ENCODE results near the gene GALNTL6. TPM values are rescaled to one million over a fixed set of nuclear protein-coding genes. Genes with fewer than 3 reads are reported as not detected.

Gene GALNTL6
- total RNA-seq, 1 donor from 2014 or later, result 0.10 TPM

DNA sequence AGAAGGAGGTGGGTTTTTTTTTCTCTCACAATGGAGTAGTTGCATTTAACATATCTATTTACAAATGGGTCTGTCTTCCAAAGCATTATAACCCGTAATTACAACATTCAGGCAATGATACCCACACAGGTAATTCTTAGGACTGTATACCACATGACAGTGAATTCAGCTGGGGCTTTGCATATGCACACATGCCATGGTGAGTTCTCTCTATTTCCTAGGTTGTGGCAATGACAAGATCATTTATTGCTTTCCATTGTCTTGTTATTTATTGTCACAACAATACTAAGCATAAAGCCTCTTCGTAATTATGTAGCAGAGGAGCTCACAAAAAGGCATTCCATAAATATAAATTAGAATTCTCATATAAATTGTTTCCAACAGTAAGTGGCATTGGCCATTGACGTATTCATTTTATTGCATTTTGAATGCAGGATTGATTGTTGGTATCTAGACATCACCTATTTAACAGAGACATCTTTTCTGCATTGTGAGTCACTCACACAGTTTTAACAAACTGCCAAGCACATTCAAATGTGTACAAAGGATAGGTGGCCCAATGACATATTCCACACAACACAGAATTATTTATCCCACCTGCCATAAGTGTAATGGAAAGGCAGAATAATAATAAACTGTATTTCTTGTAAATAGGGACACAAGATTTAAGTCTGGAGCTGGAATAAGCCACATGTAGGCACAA lies 964.7 kb downstream of the GALNTL6 start:
- H3K4me3 Mint-ChIP-seq (ENCODE audit: unreplicated experiment), result no peak overlapping the region
- H3K27ac Mint-ChIP-seq (ENCODE audit: unreplicated experiment), result no peak overlapping the region
- TF ChIP-seq, protein P1, sequence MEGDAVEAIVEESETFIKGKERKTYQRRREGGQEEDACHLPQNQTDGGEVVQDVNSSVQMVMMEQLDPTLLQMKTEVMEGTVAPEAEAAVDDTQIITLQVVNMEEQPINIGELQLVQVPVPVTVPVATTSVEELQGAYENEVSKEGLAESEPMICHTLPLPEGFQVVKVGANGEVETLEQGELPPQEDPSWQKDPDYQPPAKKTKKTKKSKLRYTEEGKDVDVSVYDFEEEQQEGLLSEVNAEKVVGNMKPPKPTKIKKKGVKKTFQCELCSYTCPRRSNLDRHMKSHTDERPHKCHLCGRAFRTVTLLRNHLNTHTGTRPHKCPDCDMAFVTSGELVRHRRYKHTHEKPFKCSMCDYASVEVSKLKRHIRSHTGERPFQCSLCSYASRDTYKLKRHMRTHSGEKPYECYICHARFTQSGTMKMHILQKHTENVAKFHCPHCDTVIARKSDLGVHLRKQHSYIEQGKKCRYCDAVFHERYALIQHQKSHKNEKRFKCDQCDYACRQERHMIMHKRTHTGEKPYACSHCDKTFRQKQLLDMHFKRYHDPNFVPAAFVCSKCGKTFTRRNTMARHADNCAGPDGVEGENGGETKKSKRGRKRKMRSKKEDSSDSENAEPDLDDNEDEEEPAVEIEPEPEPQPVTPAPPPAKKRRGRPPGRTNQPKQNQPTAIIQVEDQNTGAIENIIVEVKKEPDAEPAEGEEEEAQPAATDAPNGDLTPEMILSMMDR (IDR thresholded peaks at IDR 0.05; ENCODE audit: unreplicated experiment), result no peak
- H3K9me3 Mint-ChIP-seq (ENCODE audit: unreplicated experiment), result no peaks in the 10 kb centered on the region
- H3K27me3 Mint-ChIP-seq (ENCODE audit: unreplicated experiment), result no peaks in the 10 kb centered on the region
- H3K4me1 Mint-ChIP-seq (ENCODE audit: unreplicated experiment), result peaks cover 9% of the 10 kb centered on the region
- no peaks in the 10 kb centered on the region for H3K36me3 Mint-ChIP-seq (ENCODE audit: low read depth, unreplicated experiment)
- DNase-seq (ENCODE audit: low spot score), result no peak

DNA sequence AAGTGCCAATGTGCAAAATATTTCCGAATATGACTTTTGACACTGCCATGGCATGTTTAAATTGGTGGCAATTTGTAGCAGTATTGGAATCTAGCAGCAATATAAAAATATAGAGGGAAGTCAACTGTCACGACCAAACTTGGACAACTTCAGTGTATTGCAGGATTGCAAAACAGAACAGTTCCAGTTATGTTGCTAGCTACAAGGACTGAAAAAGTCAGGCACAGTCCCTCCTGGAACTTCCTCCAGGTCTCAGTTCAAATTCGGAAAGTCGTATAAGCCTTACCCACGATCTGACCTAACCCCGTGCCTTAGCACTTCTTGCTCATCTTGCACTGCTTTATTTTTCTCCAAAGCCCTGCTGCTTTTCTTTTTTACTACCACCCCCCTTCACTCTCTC lies 965.4 kb downstream of the GALNTL6 start:
- TF ChIP-seq, protein P1 (IDR thresholded peaks at IDR 0.05; ENCODE audit: unreplicated experiment), result no peak
- Mint-ChIP-seq H3K27me3 (ENCODE audit: unreplicated experiment) (no peaks in the 10 kb centered on the region), H3K4me1 (ENCODE audit: unreplicated experiment) (peaks cover 9% of the 10 kb centered on the region), H3K27ac (ENCODE audit: unreplicated experiment) (no peak overlapping the region), H3K4me3 (ENCODE audit: unreplicated experiment) (no peak overlapping the region), H3K9me3 (ENCODE audit: unreplicated experiment) (no peaks in the 10 kb centered on the region), H3K36me3 (ENCODE audit: low read depth, unreplicated experiment) (no peaks in the 10 kb centered on the region)
- no peak for DNase-seq (ENCODE audit: low spot score)

DNA sequence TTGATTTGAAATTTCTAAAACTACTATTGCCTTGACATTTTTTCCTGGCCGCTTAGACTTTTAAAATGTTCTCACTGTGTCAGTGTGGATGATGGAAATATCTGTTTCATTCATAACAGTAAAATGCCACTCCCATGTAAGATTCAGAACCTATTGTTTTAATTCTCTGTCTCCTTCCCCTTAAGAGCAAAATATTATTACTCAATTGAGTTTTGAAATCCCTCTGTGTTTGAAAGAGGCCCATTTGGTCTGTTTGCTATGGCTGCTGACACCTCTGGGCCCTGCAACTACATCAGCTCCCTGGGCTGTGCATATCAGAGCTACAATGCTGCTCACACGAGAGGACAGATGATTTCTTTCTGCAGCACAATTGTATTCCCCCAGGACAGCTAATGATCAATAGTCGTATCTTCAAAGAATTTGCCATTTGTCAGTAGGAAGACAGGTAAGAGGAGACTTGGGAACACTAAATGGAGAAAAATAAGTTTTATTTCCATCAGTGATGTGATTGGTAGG lies 967.4 kb downstream of the GALNTL6 start:
- TF ChIP-seq, protein P1 (IDR thresholded peaks at IDR 0.05; ENCODE audit: unreplicated experiment), result no peak
- Mint-ChIP-seq H3K27ac (ENCODE audit: unreplicated experiment) (no peak overlapping the region), H3K9me3 (ENCODE audit: unreplicated experiment) (no peaks in the 10 kb centered on the region), H3K4me3 (ENCODE audit: unreplicated experiment) (no peak overlapping the region), H3K36me3 (ENCODE audit: low read depth, unreplicated experiment) (no peaks in the 10 kb centered on the region), H3K4me1 (ENCODE audit: unreplicated experiment) (peaks cover 9% of the 10 kb centered on the region), H3K27me3 (ENCODE audit: unreplicated experiment) (no peaks in the 10 kb centered on the region)
- DNase-seq (ENCODE audit: low spot score), result no peak

DNA sequence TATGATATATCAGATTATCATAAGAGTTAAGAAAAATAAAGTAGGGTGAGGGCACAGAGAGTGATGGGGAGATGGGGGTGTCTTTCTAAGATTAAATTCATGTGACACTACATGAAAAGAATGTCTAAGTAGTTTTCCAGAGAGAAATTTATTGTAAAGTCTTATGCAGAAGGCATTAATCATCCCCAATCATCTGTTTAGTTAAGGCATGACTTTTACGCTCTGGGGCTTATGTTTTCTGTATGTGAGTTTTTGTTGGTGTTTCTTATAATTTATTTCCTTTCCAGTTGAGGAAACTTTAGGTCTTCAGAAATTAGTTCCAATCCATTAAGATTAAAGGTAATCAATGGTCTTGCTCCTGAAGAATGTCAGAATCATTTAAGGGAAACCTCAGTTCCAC lies 972.4 kb downstream of the GALNTL6 start:
- no peak for DNase-seq (ENCODE audit: low spot score)
- no peaks in the 10 kb centered on the region for H3K36me3 Mint-ChIP-seq (ENCODE audit: low read depth, unreplicated experiment)
- no peaks in the 10 kb centered on the region for H3K27me3 Mint-ChIP-seq (ENCODE audit: unreplicated experiment)
- TF ChIP-seq, protein P1 (IDR thresholded peaks at IDR 0.05; ENCODE audit: unreplicated experiment), result no peak
- no peak overlapping the region for H3K4me3 Mint-ChIP-seq (ENCODE audit: unreplicated experiment)
- H3K4me1 Mint-ChIP-seq (ENCODE audit: unreplicated experiment), result peaks cover 9% of the 10 kb centered on the region
- H3K27ac Mint-ChIP-seq (ENCODE audit: unreplicated experiment), result no peak overlapping the region
- H3K9me3 Mint-ChIP-seq (ENCODE audit: unreplicated experiment), result no peaks in the 10 kb centered on the region

DNA sequence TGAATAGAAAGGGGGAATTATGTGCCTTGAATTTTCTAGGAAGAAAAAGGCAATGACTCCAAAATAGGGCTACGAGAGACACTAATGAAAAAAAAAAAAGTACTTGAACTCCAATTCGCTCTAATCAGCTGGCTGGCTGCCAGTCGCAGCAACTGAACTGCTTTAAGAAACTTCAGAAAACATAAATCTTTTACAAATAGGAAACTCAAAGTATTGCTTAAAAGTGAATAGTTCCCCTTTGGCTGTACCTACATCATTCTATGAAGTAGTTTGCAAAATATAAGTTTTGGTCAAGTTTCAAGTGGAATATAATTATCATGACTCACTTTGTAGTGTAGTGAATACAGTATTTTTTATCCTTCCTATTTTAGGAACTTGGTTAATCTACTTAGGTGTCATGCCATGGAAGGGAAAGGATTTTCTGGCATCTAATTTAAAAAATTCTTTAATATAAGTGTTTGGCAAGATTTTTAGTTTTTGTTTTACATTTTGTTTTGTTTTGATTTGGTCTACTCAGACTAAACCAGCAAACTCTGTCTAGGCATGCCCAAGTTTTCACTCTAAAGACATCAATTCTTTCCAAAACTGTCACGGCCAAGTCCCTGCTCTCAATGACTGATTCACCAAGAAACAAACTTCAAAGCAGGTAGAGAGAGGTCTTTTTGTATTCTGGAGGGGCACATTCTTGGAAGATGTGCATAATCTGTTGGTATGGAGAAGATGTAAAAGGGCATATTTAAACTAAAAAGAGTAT lies 973.0 kb downstream of the GALNTL6 start:
- Mint-ChIP-seq H3K9me3 (ENCODE audit: unreplicated experiment) (no peaks in the 10 kb centered on the region), H3K4me3 (ENCODE audit: unreplicated experiment) (no peak overlapping the region), H3K36me3 (ENCODE audit: low read depth, unreplicated experiment) (no peaks in the 10 kb centered on the region), H3K27ac (ENCODE audit: unreplicated experiment) (no peak overlapping the region), H3K27me3 (ENCODE audit: unreplicated experiment) (no peaks in the 10 kb centered on the region), H3K4me1 (ENCODE audit: unreplicated experiment) (peaks cover 9% of the 10 kb centered on the region)
- no peak for DNase-seq (ENCODE audit: low spot score)
- TF ChIP-seq, protein P1 (IDR thresholded peaks at IDR 0.05; ENCODE audit: unreplicated experiment), result no peak
